ENCODE measurements around the gene C4B.
"Not testable (repeated sequence)": the region's sequence is repeated elsewhere in the genome, so short reads cannot be mapped to it uniquely, and the experiment has no call there.

C4B gene

DNA sequence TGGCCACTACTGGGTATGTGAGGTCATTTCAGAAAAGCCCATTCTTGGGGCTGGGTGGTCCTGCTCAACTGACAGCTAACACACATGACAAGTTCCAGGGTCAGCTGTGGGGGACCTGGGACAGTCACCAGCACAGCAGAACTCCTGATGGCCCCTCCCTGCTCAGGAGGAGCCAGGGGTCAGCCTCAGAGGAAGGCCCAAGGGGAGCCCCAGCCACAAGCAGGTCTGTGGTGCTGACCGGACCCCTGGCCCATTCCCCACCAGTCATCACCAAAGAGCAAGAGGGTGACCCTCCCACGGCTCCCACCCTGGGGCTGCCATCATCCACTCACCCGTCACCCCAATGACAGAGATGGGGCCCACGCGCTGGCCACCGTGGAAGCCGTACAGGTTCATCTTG, 41.7 kb downstream of the C4B start:
- DNase-seq = no peak

DNA sequence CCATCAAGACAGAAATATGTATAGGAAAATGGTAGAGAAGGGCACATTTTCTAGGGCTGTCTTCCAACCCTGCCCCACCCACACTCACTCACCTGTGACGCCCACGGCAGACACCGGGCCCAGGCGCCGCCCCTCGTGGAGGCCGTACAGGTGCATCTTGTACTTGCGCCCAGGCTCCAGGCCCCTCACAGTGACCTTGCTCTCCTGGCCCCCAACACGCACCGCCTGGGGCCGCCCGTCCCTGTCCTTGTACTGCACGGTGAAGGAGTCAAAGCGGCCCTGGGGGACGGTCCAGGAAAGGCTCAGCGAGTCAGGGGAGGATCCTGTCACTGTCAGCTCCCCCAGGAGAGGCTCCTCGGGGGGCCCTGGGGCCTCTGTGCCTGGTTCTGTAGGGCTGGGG, 43.4 kb downstream of the C4B start:
- DNase-seq = no peak

DNA sequence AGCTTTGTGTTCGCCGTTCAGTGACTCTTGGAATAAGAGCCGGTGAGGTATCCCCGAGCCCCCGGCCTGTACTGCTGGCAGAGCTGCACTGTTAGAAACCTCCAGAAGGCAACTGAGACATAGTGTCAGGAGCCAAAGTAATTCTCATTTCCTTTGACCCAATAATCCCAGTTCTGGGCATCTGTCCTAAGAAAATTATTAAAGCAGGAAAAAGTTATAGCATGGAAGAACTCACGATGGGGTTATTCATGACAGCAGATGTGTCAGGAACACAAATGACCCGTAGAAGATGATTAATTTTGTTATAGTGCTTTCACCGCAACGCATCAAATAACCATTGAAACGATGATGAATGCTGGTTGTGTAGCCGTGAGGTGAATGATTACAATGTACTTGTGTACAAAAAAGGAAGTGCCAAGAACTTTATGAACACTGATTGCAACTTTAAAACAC, 43.9 kb downstream of the C4B start:
- no peak for DNase-seq

DNA sequence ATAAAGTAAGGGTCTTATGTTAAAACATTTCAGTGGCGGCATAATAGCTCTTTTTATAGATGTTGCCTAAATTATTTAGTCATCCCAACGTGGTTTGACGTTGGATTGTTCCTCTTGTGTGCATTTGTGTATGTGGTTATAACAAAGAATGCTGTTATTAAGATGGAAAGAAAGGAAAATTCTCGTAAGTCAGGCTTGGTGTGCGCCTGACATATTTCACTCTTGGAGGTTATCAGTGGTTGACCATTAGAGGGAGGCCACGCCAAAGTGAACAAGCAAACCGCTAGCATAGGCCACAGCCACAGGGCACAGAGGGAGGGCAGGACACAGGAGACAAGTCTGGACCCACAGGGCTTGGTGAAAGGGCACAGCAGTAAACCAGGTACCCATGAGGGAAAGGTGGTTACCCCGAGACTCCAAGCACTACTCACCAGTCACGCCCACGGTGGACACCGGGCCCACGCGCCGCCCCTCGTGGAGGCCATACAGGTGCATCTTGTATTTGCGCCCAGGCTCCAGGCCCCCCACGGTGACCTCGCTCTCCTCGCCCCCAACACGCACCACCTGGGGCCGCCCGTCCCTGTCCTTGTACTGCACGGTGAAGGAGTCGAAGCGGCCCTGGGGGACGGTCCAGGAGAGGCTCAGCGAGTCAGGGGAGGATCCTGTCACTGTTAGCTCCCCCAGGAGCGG, 46.5 kb downstream of the C4B start:
- no peak for DNase-seq

DNA sequence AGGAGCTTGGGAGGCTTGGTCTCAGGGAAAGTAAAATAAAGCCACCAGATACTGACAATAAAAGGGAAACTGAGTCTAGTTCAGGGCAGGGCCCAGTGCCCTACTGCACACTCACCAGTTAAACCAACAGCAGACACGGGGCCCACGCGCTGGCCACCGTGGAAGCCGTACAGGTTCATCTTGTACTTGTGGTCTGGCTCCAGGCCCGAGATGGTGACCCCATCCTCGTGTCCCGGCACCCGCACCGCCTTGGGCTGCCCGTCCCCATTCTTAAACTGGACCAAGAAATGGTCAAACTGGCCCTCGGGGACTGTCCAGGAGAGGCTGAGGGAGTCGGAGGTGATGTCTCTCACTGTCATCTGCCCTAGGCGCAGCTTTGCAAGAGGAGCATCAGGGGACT, 50.1 kb downstream of the C4B start:
- no peak for DNase-seq

DNA sequence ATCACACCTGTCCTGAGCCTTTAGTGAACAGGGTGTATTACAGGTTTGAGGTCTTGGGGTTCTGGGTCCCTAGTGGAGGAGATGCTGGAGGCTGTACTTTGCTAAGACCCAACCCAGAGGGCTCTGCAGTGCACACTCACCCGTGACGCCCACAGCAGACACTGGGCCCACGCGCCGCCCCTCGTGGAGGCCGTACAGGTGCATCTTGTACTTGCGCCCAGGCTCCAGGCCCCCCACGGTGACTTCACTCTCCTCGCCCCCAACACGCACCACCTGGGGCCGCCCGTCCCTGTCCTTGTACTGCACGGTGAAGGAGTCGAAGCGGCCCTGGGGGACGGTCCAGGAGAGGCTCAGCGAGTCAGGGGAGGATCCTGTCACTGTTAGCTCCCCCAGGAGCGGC, 52.9 kb downstream of the C4B start:
- not testable (repeated sequence) for DNase-seq

DNA sequence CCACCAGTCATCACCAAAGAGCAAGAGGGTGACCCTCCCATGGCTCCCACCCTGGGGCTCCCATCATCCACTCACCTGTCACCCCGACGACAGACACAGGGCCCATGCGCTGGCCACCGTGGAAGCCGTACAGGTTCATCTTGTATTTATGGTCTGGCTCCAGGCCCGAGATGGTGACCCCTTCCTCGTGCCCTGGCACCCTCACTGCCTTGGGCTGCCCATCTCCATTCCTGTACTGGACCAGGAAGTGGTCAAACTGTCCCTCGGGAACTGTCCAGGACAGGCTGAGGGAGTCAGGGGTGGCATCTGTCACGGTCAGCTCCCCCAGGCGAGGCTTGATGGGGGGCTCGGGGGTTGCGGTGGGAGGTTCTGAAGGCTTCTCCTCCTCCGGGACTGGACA, 53.7 kb downstream of the C4B start:
- not testable (repeated sequence) for DNase-seq

DNA sequence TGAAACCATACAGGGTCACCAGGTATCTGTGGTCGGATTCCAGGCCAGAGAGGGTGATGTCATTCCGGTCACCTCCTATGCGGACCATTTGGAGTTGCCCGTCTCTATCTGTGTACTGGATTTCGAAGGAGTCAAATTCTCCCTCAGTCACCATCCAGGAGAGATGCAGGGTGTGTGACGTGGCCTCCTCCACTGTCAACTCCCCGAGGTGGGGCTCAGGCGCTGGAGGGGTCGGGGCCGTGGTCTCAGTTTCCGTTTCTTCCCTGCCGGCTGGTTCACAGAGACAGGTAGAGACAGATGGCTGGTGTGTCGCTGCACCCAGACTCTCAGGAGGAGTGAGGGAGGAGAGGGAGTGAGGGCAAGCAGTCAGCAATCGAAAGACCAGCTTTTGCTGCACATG, 54.3 kb downstream of the C4B start:
- no peak for DNase-seq

DNA sequence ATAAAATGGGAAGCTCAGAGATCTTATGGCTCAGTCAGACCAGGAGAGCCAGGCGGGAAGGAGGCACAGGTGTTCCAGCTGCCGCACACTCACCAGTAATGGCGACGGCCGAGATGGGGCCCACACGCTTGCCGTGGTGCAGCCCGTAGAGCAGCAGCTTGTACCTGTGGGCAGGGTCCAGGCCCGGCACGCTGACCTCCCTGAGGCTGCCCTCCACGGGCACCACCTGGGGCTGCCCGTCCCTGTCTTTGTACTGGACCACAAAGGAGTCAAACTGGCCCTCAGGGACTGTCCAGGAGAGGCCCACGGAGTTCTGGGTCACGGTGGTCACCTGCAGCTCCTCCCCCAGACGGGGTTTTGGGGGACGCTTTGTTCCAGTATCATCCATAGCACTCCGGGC, 54.9 kb downstream of the C4B start:
- DNase-seq = no peak

DNA sequence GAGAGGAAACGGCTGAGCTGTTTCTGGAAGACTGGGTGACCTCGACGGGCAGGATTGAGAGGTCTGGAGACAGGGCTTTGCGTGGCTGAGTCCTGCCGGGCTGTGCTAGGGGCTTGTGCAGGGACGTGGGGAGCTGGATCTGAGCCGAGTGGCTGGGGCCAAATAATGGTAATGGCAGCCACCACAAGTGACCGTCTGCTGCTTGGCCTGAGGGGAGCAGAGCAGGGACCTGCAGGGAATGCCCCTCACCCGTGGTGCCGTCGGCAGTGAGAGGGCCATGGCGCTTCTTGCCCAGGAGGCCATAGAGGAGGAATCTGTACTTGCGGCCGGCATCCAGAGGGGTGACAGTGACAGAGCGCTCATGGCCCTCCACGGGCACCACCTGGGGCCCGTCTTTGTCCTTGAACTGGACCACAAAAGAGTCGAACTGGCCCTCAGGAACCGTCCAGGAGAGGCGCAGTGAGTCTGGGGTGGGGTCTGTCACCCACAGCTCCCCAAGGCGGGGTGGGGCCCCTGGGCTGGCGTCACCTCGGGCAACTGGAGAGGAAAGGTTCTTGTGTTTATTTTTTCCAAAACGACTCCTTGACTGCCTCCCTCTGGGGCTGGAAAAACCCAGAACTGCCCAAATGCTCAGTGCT, 55.4 kb downstream of the C4B start:
- DNase-seq = no peak

DNA sequence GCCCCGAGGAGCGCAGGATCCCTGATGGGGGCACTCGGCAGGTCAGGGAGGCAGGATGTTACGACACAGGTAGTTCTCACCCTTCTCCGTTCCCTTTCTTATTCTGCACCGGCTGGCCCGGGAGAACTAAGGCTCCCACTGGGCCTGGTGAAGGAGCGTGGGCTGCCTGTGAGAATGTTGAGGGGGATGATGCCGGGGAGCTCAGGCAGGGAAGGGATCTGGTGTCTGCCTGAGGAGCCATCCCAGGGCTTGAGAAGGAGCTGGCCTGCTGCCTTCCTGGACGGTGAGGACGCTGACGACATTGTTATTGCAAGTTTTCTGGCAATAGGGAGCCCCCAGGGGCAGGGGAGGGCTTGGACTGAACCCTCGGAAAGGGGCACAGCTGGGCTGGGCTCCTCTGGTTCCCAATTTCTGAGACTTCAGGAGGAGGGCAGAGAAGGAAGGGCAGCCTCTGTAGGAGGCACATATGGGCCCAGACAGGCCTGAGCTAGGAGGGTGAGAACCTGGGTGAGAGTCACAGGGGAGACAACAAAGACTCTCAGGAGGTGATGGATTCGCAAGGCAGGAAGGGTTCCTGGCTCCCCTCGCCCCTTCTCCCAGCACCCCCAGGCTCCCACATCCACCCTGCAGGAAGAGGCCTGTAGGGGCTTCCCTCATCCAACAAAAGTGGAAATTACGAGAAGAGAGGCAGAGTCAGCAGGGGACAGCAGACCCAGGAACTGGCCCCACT, 56.4 kb downstream of the C4B start:
- no peak for DNase-seq

DNA sequence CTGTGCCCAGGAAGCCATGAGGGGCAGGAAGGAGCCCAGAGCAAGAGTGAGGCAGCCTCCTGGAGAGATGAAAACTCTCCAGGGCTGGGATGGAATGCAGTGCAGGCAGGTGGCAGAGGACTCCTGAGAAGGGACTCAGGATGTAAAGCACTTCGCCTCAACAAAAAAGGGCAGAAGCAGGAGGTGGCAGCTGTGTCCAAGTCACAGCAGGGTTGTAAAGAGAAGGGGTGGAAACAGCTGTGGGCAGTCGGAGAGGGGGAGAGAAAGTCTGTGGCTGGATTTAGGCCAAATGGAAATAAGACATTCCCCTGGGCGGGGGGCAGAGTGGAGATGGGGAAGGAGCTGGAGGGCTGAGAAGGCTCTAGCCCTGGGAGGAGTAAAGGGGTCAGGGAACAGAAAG, 58.5 kb downstream of the C4B start:
- DNase-seq = no peak

DNA sequence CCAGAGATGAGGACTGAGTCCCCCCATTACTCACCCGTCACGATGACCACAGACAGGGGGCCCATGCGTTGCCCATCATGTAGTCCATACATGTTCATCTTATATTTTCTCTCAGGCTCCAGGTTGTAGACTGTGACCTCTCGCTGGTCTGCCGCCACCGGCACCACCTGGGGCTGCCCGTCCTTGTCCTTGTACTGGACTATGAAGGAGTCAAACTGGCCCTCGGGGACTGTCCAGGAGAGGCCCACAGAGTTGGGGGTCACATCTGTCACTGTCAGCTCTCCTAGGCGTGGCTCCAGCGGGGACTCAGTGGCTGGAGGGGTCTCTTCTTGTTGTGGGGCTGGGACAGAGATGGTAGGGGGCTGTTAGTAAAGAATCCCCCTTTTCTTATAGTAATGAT, 59.0 kb downstream of the C4B start:
- no peak for DNase-seq

DNA sequence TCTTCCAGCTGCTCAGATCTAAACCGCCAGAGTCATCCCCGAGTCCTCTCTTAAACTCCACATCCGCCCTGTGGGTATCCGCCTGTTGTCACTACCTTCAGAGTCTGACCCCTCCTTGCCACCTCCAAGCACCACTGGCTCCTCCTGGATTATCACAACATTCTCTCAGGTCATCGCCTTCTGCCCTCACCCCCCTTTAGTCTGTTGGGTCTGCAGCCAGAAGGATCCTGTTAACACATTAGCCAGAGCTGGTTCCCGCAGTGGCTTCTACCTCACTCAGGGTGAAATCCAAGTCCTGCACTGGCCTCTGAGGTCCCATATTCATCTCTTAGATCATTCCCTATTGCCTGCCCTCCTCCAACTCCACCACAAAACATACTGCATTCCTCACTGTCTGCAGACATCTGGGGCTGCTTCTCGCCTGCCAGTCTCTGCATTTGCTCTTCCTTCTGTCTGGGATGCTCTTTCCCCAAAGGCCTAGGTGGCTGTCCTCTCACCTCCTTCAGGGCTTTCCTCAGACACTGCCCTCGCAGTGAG, 60.5 kb downstream of the C4B start:
- DNase-seq = no peak

DNA sequence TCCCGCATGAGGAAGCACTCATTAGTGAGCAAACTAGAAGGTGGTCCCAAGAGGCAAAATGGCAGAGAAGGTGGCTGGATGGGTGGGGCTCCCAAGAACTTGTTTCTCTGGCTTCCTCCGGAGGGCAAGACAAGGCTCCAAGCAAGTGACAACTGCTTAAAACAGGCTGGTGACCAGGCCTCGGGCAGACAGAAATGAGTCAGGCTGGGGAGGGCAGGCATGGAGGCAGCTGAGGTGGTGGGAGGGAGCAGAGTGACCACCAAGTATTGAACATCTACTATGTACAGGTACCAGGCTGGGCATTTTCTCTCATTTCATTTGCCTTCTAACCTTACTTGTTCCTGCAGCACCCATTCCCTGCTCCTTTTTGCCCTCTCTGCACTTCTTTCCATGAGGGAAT, 61.2 kb downstream of the C4B start:
- no peak for DNase-seq

DNA sequence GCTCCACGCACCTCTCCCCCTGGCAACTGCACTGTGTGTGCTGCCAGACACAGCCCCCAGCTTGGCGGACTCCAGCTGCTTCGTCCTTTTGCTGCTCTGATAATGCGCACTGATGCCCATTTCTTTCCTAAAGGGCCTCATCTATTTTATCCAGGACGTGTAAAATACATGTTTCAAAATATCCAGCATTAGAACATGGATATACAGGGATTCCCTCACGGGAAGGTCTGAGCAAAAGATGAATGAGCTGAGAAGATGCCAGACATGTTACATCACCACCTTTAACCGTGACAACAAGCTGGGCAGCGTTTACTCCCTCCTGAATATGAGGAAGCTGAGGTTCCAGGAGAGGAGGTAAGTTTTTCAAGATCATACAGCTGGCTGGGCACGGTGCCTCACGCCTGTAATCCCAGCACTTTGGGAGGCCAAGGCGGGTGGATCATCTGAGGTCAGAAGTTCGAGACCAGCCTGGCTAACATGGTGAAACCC, 61.8 kb downstream of the C4B start:
- DNase-seq = no peak

DNA sequence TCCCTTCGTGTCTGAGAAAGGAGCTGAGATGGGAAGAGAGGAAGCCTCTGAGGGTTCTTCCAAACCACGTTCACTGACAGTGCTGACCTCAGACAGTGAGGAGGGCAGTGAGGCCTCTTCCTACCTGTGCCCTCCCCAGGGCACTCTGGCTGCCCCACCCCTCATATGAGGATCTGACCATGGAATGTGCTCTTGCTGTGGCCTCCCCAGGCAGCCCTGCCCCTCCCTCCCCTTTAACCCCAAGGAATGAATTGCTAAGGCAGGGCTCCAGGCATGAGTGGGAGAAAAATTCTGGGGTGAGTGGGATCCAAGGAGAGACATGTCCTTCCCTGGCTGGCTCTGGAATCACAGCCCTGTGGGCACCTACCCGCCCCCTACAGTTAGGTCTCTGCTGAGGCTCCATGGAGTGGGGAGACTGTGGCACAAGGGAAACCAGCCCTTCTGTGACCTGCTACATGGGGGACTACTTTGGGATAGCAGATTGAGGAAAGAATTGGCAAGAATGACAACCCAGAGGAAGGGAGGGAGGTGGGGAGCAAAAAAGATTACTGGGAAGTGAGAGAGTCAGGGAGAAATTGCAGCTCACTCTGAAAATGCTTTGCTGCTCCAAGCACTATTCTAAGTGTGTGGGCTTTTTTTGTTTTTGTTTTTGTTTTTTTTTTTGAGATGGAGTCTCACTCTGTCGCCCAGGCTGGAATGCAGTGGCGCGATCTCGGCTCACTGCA, 65.1 kb downstream of the C4B start:
- no peak for DNase-seq

DNA sequence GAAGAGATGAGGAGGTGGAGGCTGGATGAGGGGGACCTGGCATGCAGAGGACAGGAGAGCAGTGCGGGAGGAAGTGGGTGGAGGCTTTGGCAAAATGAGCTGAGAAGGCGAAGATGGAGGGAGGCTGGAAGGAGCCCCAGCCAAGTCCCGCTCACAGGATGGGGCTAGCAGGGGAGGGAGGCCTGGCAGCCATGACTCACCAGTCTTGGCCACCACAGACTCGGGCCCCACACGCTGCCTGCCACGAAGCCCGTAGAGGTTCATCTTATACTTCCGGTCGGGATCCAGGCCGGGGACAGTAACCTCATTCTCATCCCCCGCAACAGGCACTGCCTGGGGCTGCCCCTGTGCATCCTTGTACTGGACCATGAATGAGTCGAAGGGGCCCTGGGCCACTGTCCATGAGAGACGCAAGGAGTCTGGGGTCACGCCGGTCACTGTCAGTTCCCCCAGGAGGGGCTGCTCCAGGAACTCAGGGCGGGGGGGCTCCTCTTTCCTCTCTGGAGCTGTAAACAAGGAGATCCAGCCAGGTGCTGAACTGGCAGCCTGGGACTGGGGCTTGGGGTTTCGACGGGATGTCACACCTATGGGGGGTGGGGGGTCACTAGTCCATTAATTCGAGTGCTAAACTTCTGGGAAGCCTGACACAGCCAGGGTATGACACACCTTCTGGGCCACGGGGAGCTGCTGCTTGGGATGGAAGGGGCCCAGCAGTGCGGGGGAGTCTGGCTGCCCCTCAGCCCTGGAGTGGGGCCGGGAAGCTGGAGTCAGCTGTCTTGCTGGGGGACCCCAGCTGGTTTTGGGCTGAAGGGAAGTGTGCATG, 66.8 kb downstream of the C4B start:
- DNase-seq = no peak

DNA sequence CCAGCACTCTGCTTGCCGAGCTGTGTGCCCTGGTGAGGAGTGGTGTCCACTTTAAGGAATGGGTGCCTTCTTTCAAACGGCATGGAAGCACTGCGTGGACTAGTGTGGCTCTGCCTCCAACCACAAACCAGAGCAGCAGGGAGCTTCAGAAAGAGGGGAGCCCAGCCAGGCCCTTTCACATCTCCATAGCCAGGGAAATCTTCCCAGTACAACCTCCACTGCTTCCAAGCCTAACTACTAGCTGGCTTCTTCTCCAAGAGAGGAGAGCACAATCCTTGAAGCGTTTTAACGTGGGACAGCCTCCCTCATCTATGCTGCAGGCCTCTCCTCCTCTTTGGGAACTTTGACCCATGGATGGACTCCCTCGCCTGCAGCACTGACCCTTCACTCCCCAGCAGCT, 67.9 kb downstream of the C4B start:
- no peak for DNase-seq

DNA sequence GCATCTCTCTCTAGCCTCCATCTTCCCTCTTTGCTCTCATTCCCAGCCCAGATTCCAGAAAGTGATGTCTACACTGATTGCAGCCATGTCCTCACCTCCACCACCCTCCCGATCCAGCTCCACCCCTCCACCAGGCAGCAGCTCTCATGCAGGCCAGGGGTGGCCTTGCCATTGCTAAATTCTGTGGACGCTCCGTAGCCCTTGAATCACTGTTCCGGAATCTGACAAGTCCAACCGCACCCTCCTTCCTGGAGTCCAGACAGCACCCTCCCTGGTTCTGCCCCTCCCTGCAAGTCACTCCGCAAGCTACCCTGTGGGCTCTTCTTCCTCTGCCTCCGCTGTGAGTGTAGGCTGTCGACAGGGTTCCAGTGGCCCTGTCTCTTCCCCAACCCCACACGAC, 68.3 kb downstream of the C4B start:
- DNase-seq = peak; percentile 74

DNA sequence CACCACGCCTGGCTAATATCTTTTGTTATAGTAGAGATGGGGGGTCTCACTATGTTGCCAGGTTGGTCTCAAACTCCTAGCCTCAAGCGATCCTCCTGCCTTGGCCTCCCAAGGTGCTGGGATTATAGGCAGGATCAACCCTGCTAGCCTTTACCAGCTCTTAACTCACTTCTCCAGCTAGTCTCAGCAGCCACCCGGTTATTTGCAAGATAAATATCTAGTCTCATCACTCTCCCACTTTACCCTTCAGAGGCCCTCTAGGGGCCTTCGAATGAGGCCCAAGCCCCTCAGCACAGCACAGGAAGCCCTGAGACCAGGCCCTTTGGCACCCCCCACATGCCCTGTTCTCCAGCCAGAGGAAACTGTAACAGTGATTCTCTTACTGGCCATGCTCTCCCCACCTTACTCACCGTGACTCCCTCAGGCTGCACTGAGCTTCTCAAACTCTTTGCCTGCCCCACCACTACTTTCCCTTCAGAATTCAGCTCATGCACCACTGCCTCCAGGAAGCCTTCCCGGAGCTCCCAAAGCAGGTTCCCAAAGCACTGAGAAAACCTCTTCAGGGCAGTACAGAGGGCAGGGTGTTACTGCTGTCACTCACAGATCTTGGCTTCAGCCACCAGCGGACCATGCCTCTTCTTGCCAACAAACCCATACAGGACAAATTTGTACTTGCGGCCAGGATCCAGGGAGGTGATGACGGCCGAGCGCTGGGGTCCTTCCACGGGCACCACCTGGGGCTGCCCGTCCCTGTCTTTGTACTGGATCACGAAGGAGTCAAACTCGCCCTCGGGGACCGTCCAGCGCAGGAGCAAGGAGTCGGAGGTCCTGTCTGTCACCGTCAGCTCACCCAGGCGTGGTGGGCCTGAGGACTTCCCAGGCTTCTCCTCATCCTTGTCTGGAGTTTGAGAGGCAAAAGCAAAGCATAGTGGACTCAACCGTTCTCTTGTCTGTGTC, 69.5 kb downstream of the C4B start:
- DNase-seq = no peak

All from 8988T (cell line).